IMR-90 (cell line): ENCODE data around the gene PRC1. TPM values are rescaled to one million over a fixed set of nuclear protein-coding genes. Genes with fewer than 3 reads are reported as not detected.

Experiments used
- ATAC-seq: fragments of 200-7000 bp; cut with Tn5 transposase; 2 replicates; pipeline ENCODE4 v1.9.1; 2020; ENCODE audit warnings: low read depth, mild to moderate bottlenecking, moderate library complexity
- BruUV-seq: library from RNA; stranded (reverse); fragments of 400-500 nt; replicated peaks from 2 replicates; lab custom pipeline; 2021; lab: Mats Ljungman, UMichigan
- CTCF ChIA-PET: fragments of 300-600 bp; formaldehyde crosslinking; extraction: SDS; loops from one replicate; lab custom pipeline; 2021; ENCODE audit warnings: antibody characterized with exemption; lab: Yijun Ruan, JAX
- POLR2A ChIA-PET: fragments of 300-600 bp; sonication (Branson Sonifier 250); formaldehyde crosslinking; loops from one replicate; lab custom pipeline; 2022; ENCODE audit warnings: antibody characterized with exemption; ENCODE audit not compliant: unreplicated experiment; lab: Charles Lee
- DNase-seq: peaks from one replicate; pipeline ENCODE4 v3.0.0; 2013
- H2AFZ ChIP-seq: replicated peaks from 2 replicates; pipeline ENCODE3; 2013; ENCODE audit warnings: low read length, mild to moderate bottlenecking; ENCODE audit not compliant: poor library complexity
- H2AK5ac ChIP-seq: 2 replicates; pipeline ENCODE4 v1.6.1; 2013; ENCODE audit warnings: low read depth, low read length, inconsistent platforms
- H2AK9ac ChIP-seq: replicated peaks from 2 replicates; pipeline ENCODE3; 2013; ENCODE audit warnings: mild to moderate bottlenecking, low read depth, low read length, moderate library complexity; ENCODE audit not compliant: poor library complexity
- H2BK120ac ChIP-seq: 2 replicates; pipeline ENCODE4 v1.6.1; 2013; ENCODE audit warnings: low read depth, low read length, inconsistent platforms
- H2BK15ac ChIP-seq: 3 replicates; pipeline ENCODE4 v1.6.1; 2013; ENCODE audit warnings: low read depth, low read length, inconsistent platforms
- H2BK20ac ChIP-seq: 2 replicates; pipeline ENCODE4 v1.6.1; 2013; ENCODE audit warnings: low read depth, mild to moderate bottlenecking, inconsistent platforms, low read length, moderate library complexity
- H2BK5ac ChIP-seq: 2 replicates; pipeline ENCODE4 v1.6.1; 2013; ENCODE audit warnings: mild to moderate bottlenecking, low read depth, low read length, inconsistent platforms; ENCODE audit not compliant: poor library complexity, severe bottlenecking
- H3K14ac ChIP-seq: replicated peaks from 2 replicates; pipeline ENCODE4 v1.6.1; 2013; ENCODE audit warnings: low read depth, low read length, inconsistent platforms
- H3K18ac ChIP-seq: 2 replicates; pipeline ENCODE4 v1.6.1; 2013; ENCODE audit warnings: low read depth, low read length, control low read depth
- H3K23ac ChIP-seq: 2 replicates; pipeline ENCODE4 v1.6.1; 2013; ENCODE audit warnings: low read depth, low read length, inconsistent platforms
- H3K27ac ChIP-seq: 2 replicates; pipeline ENCODE4 v1.5.1; 2013; ENCODE audit warnings: mild to moderate bottlenecking, control low read depth, low read length; ENCODE audit not compliant: insufficient read depth
- H3K27me3 ChIP-seq: 2 replicates; pipeline ENCODE4 v1.6.1; 2013; ENCODE audit warnings: low read length; ENCODE audit not compliant: control insufficient read depth, insufficient read depth
- H3K36me3 ChIP-seq: 2 replicates; pipeline ENCODE4 v1.6.1; 2013; ENCODE audit warnings: low read length, mixed read lengths; ENCODE audit not compliant: control insufficient read depth, insufficient read depth
- H3K4ac ChIP-seq: 2 replicates; pipeline ENCODE4 v1.6.1; 2013; ENCODE audit warnings: low read depth, low read length, inconsistent platforms
- H3K4me1 ChIP-seq: 2 replicates; pipeline ENCODE4 v1.6.1; 2013; ENCODE audit warnings: low read length, mixed read lengths; ENCODE audit not compliant: control insufficient read depth, insufficient read depth
- H3K4me2 ChIP-seq: 2 replicates; pipeline ENCODE4 v1.6.1; 2013; ENCODE audit warnings: low read depth, mild to moderate bottlenecking, control low read depth, low read length, moderate library complexity
- H3K4me3 ChIP-seq: 2 replicates; pipeline ENCODE4 v1.5.1; 2013; ENCODE audit warnings: low read depth, mild to moderate bottlenecking, control low read depth, low read length, moderate library complexity; ENCODE audit not compliant: insufficient read depth
- H3K56ac ChIP-seq: 2 replicates; pipeline ENCODE4 v1.6.1; 2013; ENCODE audit warnings: low read length, inconsistent platforms; ENCODE audit not compliant: insufficient read depth; ENCODE audit errors: extremely low read depth
- H3K79me1 ChIP-seq, 2 experiments: 2 replicates each; pipeline ENCODE4 v1.6.1; 2013; ENCODE audit warnings: low read length in 2 of 2, inconsistent platforms in 1 of 2, low read depth in 1 of 2
- H3K9ac ChIP-seq: 2 replicates; pipeline ENCODE4 v1.6.1; 2013; ENCODE audit warnings: low read depth, low read length, control low read depth
- H3K9me1 ChIP-seq: 2 replicates; pipeline ENCODE4 v1.6.1; 2013; ENCODE audit warnings: low read length, inconsistent platforms; ENCODE audit not compliant: insufficient read depth
- H3K9me3 ChIP-seq: 2 replicates; pipeline ENCODE4 v1.6.1; 2013; ENCODE audit warnings: low read length; ENCODE audit not compliant: control insufficient read depth, insufficient read depth
- H4K20me1 ChIP-seq: 2 replicates; pipeline ENCODE4 v1.6.1; 2013; ENCODE audit warnings: low read length, inconsistent platforms; ENCODE audit not compliant: insufficient read depth
- H4K5ac ChIP-seq: 2 replicates; pipeline ENCODE4 v1.6.1; 2013; ENCODE audit warnings: mild to moderate bottlenecking, low read depth, low read length, control low read depth
- H4K8ac ChIP-seq, 2 experiments: 2 replicates each; pipeline ENCODE4 v1.6.1; 2013; ENCODE audit warnings: low read depth in 2 of 2, low read length in 2 of 2, control low read depth in 1 of 2, inconsistent platforms in 1 of 2
- H4K91ac ChIP-seq: 2 replicates; pipeline ENCODE4 v1.6.1; 2013; ENCODE audit warnings: low read depth, low read length, inconsistent platforms; ENCODE audit not compliant: insufficient read depth
- BHLHE40 ChIP-seq: fragments of 150-350 bp; IDR thresholded peaks from 2 replicates; pipeline ENCODE4 v1.6.1; 2016; ENCODE audit warnings: mild to moderate bottlenecking, low read depth, low read length
- CEBPB ChIP-seq: IDR thresholded peaks from 2 replicates; pipeline ENCODE4 v1.6.1; 2012; ENCODE audit warnings: low read depth, low read length, improper control_type of control experiment
- CHD1 ChIP-seq: IDR thresholded peaks from 2 replicates; pipeline ENCODE4 v1.6.1; 2012; ENCODE audit warnings: low read depth, low read length, improper control_type of control experiment
- CTCF ChIP-seq: conservative IDR thresholded peaks from 2 replicates; pipeline ENCODE4 v1.5.1; 2012; ENCODE audit warnings: mild to moderate bottlenecking, low read depth, low read length, improper control_type of control experiment
- ELK1 ChIP-seq: fragments of 150-350 bp; IDR thresholded peaks from 2 replicates; pipeline ENCODE4 v1.6.1; 2016; ENCODE audit warnings: low read depth, mild to moderate bottlenecking, low read length, moderate library complexity, borderline replicate concordance
- FOS ChIP-seq: fragments of 150-350 bp; IDR thresholded peaks from 2 replicates; pipeline ENCODE4 v1.6.1; 2016; ENCODE audit warnings: low read depth, low read length
- MAFK ChIP-seq: IDR thresholded peaks from 2 replicates; pipeline ENCODE4 v1.6.1; 2012; ENCODE audit warnings: low read depth, low read length, improper control_type of control experiment
- MAZ ChIP-seq: IDR thresholded peaks from 2 replicates; pipeline ENCODE4 v1.6.1; 2012; ENCODE audit warnings: low read depth, mild to moderate bottlenecking, low read length, improper control_type of control experiment, moderate library complexity, borderline replicate concordance
- MXI1 ChIP-seq: IDR thresholded peaks from 2 replicates; pipeline ENCODE4 v1.6.1; 2012; ENCODE audit warnings: low read depth, mild to moderate bottlenecking, low read length, moderate library complexity, borderline replicate concordance
- NFE2L2 ChIP-seq: fragments of 150-350 bp; IDR thresholded peaks from 2 replicates; pipeline ENCODE4 v1.6.1; 2016; ENCODE audit warnings: low read depth, mild to moderate bottlenecking, low read length
- POLR2A ChIP-seq: IDR thresholded peaks from 2 replicates; pipeline ENCODE4 v1.6.1; 2012; ENCODE audit warnings: mild to moderate bottlenecking, low read depth, low read length
- RAD21 ChIP-seq: IDR thresholded peaks from 2 replicates; pipeline ENCODE4 v1.6.1; 2012; ENCODE audit warnings: low read length, improper control_type of control experiment
- RCOR1 ChIP-seq: IDR thresholded peaks from 2 replicates; pipeline ENCODE4 v1.6.1; 2012; ENCODE audit warnings: mild to moderate bottlenecking, low read length, improper control_type of control experiment; ENCODE audit not compliant: insufficient replicate concordance
- RFX5 ChIP-seq: IDR thresholded peaks from 2 replicates; pipeline ENCODE4 v1.8.0; 2012; ENCODE audit warnings: low read depth, mild to moderate bottlenecking, low read length, moderate library complexity
- SMC3 ChIP-seq: fragments of 150-350 bp; IDR thresholded peaks from 2 replicates; pipeline ENCODE4 v1.6.1; 2016; ENCODE audit warnings: low read depth, mild to moderate bottlenecking, antibody characterized with exemption, low read length, moderate library complexity
- USF2 ChIP-seq: fragments of 150-350 bp; IDR thresholded peaks from 2 replicates; pipeline ENCODE4 v1.6.1; 2017; ENCODE audit warnings: mild to moderate bottlenecking, antibody characterized with exemption, low read length, low read depth
- WGBS, 2 experiments: methylation state at CpG; one replicate each; pipeline versions ENCODE4 v1.1.5 to v1.1.7; 2013; ENCODE audit warnings: missing lambda C conversion rate in 2 of 2; ENCODE audit not compliant: insufficient read length in 1 of 2; ENCODE audit errors: extremely low coverage in 2 of 2; 5-methylcytosine and 5-hydroxymethylcytosine counted together
- dilution Hi-C: fragments of 300-500 bp; cut with HindIII; formaldehyde crosslinking; loops from one replicate; pipeline ENCODE4 v1.14.3; 2018; ENCODE audit warnings: low sequenced_read_pairs; ENCODE audit not compliant: unreplicated experiment
- in situ Hi-C: fragments of 300-500 bp; cut with MboI; formaldehyde crosslinking; loops from 3 replicates; pipeline ENCODE4 v1.14.3; 2019; ENCODE audit warnings: low sequenced_read_pairs, inconsistent platforms, mixed read lengths
- intact Hi-C: fragments of 100-400 bp; cut with micrococcal nuclease; formaldehyde crosslinking; loops from 2 replicates; pipeline ENCODE4 v1.10.0; 2022
- polyA plus RNA-seq, 3 experiments: library from polyadenylated mRNA; depleted of rRNA; stranded (reverse); fragments of >200 nt; gene quantifications; 2 replicates each; pipeline ENCODE4 v1.2.3, GENCODE V29; 2012; ENCODE audit warnings: low replicate concordance in 1 of 3
- total RNA-seq: library from RNA; depleted of rRNA; stranded (reverse); fragments of >200 nt; gene quantifications from 2 replicates; pipeline ENCODE4 v1.2.3, GENCODE V29; 2012

PRC1 gene
- total and polyA plus RNA-seq, 2 of the 4 experiments (the other 2 are of a cell fraction), result 131 to 148 TPM

DNA sequence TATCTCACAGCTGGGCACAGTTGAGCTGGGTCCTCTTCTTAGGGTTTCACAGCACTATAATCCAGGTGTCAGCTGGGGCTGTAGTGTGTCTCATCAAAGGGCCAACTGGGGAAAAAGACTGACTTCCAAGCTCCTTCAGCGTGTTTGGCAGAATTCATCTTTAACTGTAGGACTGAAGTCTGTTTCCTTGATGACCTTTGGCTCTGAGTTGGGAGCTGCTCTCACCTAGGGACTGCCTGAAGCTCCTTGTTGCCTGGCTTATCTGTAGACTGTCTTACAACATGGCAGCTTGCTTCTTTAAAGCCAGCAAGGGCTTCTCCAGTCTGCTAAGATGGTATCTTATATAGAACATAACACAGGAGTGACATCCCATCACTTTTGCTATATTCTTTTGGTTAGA lies 33.3 kb upstream of the PRC1 start:
- DNase-seq, result no peak
- no peak overlapping the region for H2AK9ac ChIP-seq
- no peaks in the 10 kb centered on the region for H3K9me1 ChIP-seq
- H3K4me2 ChIP-seq, result no peak overlapping the region
- no peaks in the 10 kb centered on the region for H4K20me1 ChIP-seq
- H2AK5ac ChIP-seq, result no peak overlapping the region
- intact Hi-C loops, result no loop called here
- no CpG with 5 or more reads among the region's 1 CpG for WGBS, 2 experiments
- H4K5ac ChIP-seq, result no peak overlapping the region
- dilution Hi-C loops, result no loop called here
- no peaks in the 10 kb centered on the region for H3K79me1 ChIP-seq
- no peak overlapping the region for H3K18ac ChIP-seq
- CTCF ChIA-PET, result no interaction called here
- no peak overlapping the region for H2BK5ac ChIP-seq
- POLR2A ChIA-PET, result no interaction called here
- no peak overlapping the region for H3K27ac ChIP-seq
- H3K14ac ChIP-seq, result no peak overlapping the region
- no peak overlapping the region for H2AFZ ChIP-seq
- no peak overlapping the region for H4K8ac ChIP-seq
- H3K27me3 ChIP-seq, result peaks cover 1% of the 10 kb centered on the region
- no peak overlapping the region for H4K91ac ChIP-seq
- no peaks in the 10 kb centered on the region for H3K9me3 ChIP-seq
- no peak overlapping the region for H3K4me3 ChIP-seq
- BruUV-seq, result no TSS peak
- no peaks in the 10 kb centered on the region for H3K36me3 ChIP-seq
- no peak overlapping the region for H2BK20ac ChIP-seq
- H3K23ac ChIP-seq, result no peak overlapping the region
- H2BK15ac ChIP-seq, result no peak overlapping the region
- no peaks in the 10 kb centered on the region for H3K4me1 ChIP-seq
- no peak overlapping the region for H3K56ac ChIP-seq
- H3K9ac ChIP-seq, result no peak overlapping the region
- in situ Hi-C loops, result no loop called here
- no peak overlapping the region for H2BK120ac ChIP-seq
- TF ChIP-seq SMC3 (no peak), CEBPB (no peak), CTCF (no peak), ELK1 (no peak), BHLHE40 (no peak), USF2 (no peak), CHD1 (no peak), RAD21 (no peak), NFE2L2 (no peak), MAZ (no peak), FOS (no peak), RFX5 (no peak), MAFK (no peak), MXI1 (no peak), RCOR1 (no peak), POLR2A (no peak)
- H3K4ac ChIP-seq, result no peak overlapping the region
- ATAC-seq, result no peak
